Esophagus muscularis mucosa (tissue), 4 donors: ENCODE data around the gene CSNK1D. TPM values are rescaled to one million over a fixed set of nuclear protein-coding genes. Genes with fewer than 3 reads are reported as not detected.

Experiments
- DNase-seq: peaks from one replicate; pipeline ENCODE4 v3.0.0-alpha.2; 2017; ENCODE audit errors: extremely low spot score
- H3K27ac ChIP-seq, 4 donors: fragments of 200-600 bp; sonication (generic); replicated peaks in 1 of 4; 1 replicate in 3 of 4; 2 replicates in 1 of 4; pipeline ENCODE4 v1.5.1; 2016 to 2019; ENCODE audit warnings: mild to moderate bottlenecking in 1 of 4
- H3K27me3 ChIP-seq, 4 donors: fragments of 200-600 bp; sonication (generic); one replicate each; pipeline versions ENCODE4 v1.5.1 to v1.6.0; 2016 to 2019
- H3K36me3 ChIP-seq, 4 donors: fragments of 200-600 bp; sonication (generic); one replicate each; pipeline ENCODE4 v1.5.1; 2016 to 2019
- H3K4me1 ChIP-seq, 4 donors: fragments of 200-600 bp; sonication (generic); one replicate each; pipeline ENCODE4 v1.5.1; 2016 to 2019
- H3K4me3 ChIP-seq, 4 donors: fragments of 200-600 bp; sonication (generic); 1 replicate in 2 of 4; 2 replicates in 2 of 4; pipeline ENCODE4 v1.5.1; 2016 to 2019; ENCODE audit warnings: mild to moderate bottlenecking in 4 of 4, moderate library complexity in 1 of 4
- H3K9me3 ChIP-seq, 4 donors: fragments of 200-600 bp; sonication (generic); 1 replicate in 3 of 4; 2 replicates in 1 of 4; pipeline ENCODE4 v1.5.1; 2016 to 2019
- EP300 ChIP-seq: sonication (generic); formaldehyde crosslinking; IDR thresholded peaks from one replicate; pipeline ENCODE4 v1.6.1; 2017; ENCODE audit warnings: antibody characterized with exemption
- POLR2A ChIP-seq: fragments of 450-650 bp; IDR thresholded peaks from one replicate; pipeline ENCODE4 v1.6.1; 2017; ENCODE audit warnings: antibody characterized with exemption, moderate library complexity, mild to moderate bottlenecking, low read depth
- POLR2AphosphoS5 ChIP-seq, 2 donors: sonication (generic); formaldehyde crosslinking; IDR thresholded peaks; one replicate each; pipeline ENCODE4 v1.6.1; 2017; ENCODE audit warnings: antibody characterized with exemption in 2 of 2
- WGBS: methylation state at CpG from one replicate; pipeline ENCODE4 v1.1.5; 2018; 5-methylcytosine and 5-hydroxymethylcytosine counted together
- intact Hi-C: fragments of 100-400 bp; cut with DNase I; formaldehyde crosslinking; loops from one replicate; pipeline ENCODE4 v1.15.1; 2023
- total RNA-seq, 4 donors: library from RNA; depleted of rRNA; stranded (reverse); fragments of >200 nt; gene quantifications; one replicate each; pipeline versions ENCODE4 v1.1.0 to v1.2.1, GENCODE V29; 2016
- TF ChIP-seq, protein P1 (sequence below), 3 experiments: fragments of 200-600 bp in 2 of 3; fragments of 450-650 bp in 1 of 3; sonication (generic) in 2 of 3; IDR thresholded peaks; one replicate each; pipeline ENCODE4 v1.5.1; 2017 to 2019; ENCODE audit warnings: antibody characterized with exemption in 3 of 3, mild to moderate bottlenecking in 2 of 3, moderate library complexity in 1 of 3

CSNK1D gene
- total RNA-seq, 4 donors from 2014 or later: 47.2 to 65.5 (median 61.0) TPM

DNA sequence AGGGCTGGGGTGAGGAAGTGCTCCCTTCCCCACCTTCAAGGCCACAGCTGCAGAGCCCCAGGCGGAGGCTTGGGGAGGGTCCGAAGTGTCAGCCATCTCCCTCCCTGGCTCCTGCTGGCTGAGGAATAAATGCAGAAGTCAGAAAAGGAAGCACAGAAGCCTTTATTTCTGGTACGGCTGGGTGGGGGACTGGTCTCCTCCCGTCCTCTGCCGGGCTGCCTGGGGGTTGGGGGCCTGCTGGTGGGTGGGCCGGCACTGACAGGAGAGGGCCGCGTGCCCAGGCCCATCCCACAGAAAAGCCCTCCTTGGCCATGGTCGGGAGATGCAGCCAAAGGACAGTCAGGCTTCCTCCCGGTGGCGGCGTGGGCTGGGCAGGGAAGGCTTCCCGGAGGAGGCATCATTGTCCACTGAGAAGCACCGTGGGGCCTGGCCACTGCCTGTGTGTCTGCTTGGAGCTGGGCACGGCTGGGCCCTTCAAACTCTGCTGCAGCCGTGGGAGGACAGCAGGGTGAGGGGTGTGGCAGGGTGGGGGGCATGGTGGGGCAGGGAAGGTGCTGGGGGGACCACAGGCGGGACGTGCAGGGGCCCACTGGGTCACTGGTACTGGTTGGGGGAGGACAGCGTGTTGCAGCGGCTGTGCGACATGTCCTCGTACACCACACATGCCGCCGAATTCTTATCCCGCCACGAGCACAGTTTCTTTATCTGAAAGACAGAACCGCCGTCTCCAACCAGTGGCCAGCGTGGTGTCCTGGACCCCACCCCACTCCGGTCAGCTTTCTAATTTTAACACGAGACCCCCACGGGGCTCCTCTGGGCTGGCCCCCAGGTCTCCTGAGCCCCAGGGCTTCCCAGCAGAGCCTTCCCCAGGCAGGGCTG lies 41.5 kb upstream of the CSNK1D start:
- TF ChIP-seq POLR2AphosphoS5 (IDR thresholded peaks at IDR 0.05) (no peak), EP300 (no peak), POLR2A (no peak)
- TF ChIP-seq, protein P1, sequence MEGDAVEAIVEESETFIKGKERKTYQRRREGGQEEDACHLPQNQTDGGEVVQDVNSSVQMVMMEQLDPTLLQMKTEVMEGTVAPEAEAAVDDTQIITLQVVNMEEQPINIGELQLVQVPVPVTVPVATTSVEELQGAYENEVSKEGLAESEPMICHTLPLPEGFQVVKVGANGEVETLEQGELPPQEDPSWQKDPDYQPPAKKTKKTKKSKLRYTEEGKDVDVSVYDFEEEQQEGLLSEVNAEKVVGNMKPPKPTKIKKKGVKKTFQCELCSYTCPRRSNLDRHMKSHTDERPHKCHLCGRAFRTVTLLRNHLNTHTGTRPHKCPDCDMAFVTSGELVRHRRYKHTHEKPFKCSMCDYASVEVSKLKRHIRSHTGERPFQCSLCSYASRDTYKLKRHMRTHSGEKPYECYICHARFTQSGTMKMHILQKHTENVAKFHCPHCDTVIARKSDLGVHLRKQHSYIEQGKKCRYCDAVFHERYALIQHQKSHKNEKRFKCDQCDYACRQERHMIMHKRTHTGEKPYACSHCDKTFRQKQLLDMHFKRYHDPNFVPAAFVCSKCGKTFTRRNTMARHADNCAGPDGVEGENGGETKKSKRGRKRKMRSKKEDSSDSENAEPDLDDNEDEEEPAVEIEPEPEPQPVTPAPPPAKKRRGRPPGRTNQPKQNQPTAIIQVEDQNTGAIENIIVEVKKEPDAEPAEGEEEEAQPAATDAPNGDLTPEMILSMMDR (IDR thresholded peaks at IDR 0.05): no peak
- DNase-seq: no peak
- intact Hi-C loops: no loop called here
- Histone ChIP-seq H3K4me3 (no peak overlapping the region), H3K27me3 (peaks cover 0 to 80% (median 24%) of the 10 kb centered on the region in 4 donors), H3K4me1 (peaks cover 0 to 24% (median 15%) of the 10 kb centered on the region in 4 donors), H3K9me3 (no peaks in the 10 kb centered on the region), H3K27ac (no peak overlapping the region), H3K36me3 (no peaks in the 10 kb centered on the region)
- WGBS: 56% methylated on average over 22 of the region's 32 CpGs

DNA sequence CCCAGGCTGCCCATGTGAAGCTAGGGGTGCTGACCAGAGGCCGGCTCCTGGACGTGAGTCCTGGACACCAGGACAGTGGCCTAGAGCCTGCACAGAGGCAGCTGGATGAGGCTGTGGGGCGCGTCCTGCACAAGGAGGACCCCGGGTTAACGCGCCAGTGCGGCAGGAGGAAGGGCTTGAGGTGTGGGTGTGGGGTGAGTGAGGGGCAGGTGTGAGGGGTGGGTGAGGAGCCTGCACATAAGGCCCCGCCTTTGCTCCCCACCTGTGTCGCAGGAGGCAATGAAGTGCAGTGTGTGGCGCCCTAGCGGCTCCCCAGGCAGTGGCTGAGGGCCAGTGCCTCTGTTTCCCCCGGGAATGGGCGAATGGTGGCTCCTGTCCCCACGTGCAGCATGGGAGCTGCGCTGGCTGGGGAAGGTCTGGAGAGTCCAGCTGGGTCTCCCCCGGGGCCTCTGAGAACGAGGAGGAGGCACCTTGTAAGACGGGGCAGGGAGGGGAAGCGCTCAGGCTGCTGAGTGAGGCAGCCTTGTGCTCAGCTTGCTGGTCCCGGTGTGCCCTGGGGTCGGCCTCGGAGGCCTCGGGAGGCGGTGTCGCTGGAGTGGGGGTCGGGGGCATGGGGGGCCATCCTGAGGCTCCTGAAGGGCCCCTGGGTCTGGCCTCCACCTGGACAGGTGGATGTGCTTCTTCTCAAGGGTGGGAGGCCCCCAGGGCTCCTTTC lies 40.7 kb upstream of the CSNK1D start:
- TF ChIP-seq POLR2AphosphoS5 (IDR thresholded peaks at IDR 0.05) (no peak), POLR2A (no peak), EP300 (no peak)
- TF ChIP-seq, protein P1 (IDR thresholded peaks at IDR 0.05): no peak
- H3K9me3 ChIP-seq: no peaks in the 10 kb centered on the region
- no peak overlapping the region for H3K27ac ChIP-seq
- intact Hi-C loops: no loop called here
- peaks cover 0 to 86% (median 24%) of the 10 kb centered on the region in 4 donors for H3K27me3 ChIP-seq
- 75% methylated on average over 22 of the region's 27 CpGs for whole genome bisulfite sequencing
- H3K4me3 ChIP-seq: no peak overlapping the region
- no peak for DNase-seq
- H3K4me1 ChIP-seq: peaks cover 0 to 24% (median 15%) of the 10 kb centered on the region in 4 donors
- H3K36me3 ChIP-seq: no peaks in the 10 kb centered on the region

DNA sequence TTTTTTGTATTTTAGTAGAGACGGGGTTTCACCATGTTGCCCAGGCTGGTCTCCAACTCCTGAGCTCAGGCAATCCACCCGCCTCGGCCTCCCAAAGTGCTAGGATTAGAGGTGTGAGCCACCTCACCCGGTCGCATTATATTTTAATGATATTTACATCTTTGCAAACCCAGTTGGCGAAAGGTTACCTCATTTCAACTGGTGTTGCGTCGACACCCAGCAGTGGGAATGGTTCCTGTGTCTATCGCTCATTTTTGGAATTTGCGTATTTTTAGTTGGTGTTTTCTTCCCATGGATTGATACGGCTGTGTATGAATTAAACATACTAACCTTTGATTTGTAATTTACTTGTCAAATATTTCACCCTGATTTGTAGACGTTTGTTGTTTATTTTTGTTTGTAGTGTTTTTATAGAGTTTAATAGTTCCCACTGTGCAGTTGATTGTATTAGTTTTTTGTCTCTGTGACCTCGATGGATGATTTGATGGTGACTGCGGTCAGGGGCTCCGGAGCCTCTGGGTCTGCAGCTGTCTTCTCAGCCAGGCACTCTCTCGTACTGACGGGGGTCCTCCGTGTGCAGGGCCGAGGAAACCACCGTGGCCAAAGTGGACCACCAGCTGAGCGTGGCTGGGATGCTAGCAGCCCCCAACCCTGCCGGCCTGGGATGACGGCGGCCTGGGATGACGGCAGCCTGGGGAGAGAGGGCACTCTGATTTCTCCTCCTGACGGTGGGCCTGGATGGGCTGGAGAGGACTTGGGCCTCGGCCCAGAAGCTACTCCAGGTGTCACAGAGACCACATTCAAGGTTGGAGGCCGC lies 39.9 kb upstream of the CSNK1D start:
- peaks cover 0 to 94% (median 24%) of the 10 kb centered on the region in 4 donors for H3K27me3 ChIP-seq
- H3K4me3 ChIP-seq: no peak overlapping the region
- 77% methylated on average over 20 of the region's 28 CpGs for WGBS
- no peak for TF ChIP-seq POLR2A
- TF ChIP-seq POLR2AphosphoS5 (IDR thresholded peaks at IDR 0.05): no peak
- TF ChIP-seq EP300: no peak
- TF ChIP-seq, protein P1 (IDR thresholded peaks at IDR 0.05): no peak
- H3K9me3 ChIP-seq: no peaks in the 10 kb centered on the region
- no peak overlapping the region for H3K27ac ChIP-seq
- intact Hi-C loops: no loop called here
- peaks cover 0 to 24% (median 15%) of the 10 kb centered on the region in 4 donors for H3K4me1 ChIP-seq
- no peaks in the 10 kb centered on the region for H3K36me3 ChIP-seq
- no peak for DNase-seq

DNA sequence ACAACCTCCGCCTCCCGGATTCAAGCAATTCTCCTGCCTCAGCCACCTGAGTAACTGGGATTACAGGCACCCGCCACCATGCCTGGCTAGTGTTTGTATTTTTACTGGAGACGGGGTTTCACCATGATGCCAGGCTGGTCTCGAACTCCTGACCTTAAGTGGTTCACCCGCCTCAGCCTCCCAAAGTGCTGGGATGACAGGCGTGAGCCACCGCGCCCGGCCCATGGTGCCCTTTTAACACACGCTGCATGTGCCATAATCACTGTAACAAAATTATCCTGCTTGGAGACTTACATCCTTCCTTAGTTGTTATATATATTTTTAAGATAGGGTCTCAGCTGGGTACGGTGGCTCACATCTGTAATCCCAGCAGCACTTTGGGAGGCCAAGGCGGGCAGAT lies 38.5 kb upstream of the CSNK1D start:
- H3K9me3 ChIP-seq: no peaks in the 10 kb centered on the region
- no peak overlapping the region for H3K27ac ChIP-seq
- H3K27me3 ChIP-seq: peaks cover 0 to 86% (median 24%) of the 10 kb centered on the region in 4 donors
- no peak for DNase-seq
- TF ChIP-seq EP300 (no peak), POLR2AphosphoS5 (IDR thresholded peaks at IDR 0.05) (no peak), POLR2A (no peak)
- TF ChIP-seq, protein P1 (IDR thresholded peaks at IDR 0.05): no peak
- intact Hi-C loops: no loop called here
- H3K4me3 ChIP-seq: no peak overlapping the region
- WGBS: 88% methylated on average over 13 of the region's 13 CpGs
- H3K4me1 ChIP-seq: peaks cover 0 to 20% (median 15%) of the 10 kb centered on the region in 4 donors
- no peaks in the 10 kb centered on the region for H3K36me3 ChIP-seq
